NCI-H226 (cell line): ENCODE results near the gene FLT1.

Experiments
- DNase-seq: peaks from one replicate; pipeline ENCODE4 v3.0.0-alpha.2; 2015

The FLT1 gene

DNA sequence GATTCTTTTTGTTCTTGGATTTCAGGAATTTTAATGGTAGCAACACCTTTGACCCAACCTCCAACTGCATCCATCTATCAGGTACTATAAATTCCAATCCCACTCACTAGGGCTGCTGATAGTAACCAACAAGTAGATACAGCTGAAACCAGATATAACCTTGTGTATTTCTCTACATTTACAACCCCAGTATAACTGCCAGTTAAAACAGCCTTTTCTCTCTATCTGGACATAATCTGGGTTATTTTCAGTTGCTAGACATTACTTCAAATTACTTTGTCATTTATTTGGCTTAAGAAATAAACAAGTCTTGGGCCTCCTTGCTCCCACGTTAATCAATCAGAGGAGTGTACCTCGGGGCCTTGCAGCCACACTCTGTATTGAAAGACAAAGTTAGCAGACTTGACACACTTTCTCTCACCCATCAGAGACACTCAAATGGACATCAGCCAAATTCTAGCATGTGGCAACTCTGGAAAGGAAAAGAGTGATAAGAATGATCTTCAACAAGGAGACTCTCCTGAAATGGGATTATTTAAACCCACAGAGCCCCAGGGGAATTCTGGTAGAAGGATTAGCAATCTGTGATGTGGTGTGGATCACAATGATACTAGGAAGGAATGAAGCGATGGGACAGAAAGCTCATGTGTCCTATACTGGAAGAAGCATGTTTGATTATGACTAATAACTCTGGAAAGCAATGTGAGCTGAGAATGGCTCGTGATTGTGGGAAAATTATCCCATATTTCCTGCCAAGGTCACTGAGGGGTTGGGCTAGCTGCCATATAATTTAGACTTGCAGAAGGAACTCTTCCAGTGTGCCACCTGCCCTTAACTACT is 157.5 kb downstream of the FLT1 start:
- DNase-seq = peak; percentile 26

DNA sequence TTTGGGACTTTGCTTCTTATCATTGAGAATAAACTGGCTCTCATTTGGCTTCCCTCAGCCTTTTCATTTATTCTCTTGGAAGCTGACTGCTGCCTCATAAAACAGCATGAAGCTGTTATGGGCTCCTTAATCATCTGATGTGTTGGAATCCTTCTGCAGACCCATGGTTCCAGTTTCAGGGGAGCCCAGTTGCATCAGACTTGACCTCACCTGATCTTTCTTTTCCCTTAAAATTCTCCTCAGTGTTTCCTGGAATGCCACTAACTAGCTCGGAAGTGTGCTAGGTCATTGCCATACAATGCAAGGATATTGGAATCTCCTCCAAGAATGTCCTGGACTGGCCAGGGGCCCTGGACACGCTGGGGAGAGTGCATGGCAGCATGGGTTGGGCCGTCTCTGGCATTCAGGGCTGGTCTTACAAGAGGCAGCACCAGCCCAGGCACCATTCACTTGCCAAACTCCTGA is 158.7 kb downstream of the FLT1 start:
- no peak for DNase-seq

DNA sequence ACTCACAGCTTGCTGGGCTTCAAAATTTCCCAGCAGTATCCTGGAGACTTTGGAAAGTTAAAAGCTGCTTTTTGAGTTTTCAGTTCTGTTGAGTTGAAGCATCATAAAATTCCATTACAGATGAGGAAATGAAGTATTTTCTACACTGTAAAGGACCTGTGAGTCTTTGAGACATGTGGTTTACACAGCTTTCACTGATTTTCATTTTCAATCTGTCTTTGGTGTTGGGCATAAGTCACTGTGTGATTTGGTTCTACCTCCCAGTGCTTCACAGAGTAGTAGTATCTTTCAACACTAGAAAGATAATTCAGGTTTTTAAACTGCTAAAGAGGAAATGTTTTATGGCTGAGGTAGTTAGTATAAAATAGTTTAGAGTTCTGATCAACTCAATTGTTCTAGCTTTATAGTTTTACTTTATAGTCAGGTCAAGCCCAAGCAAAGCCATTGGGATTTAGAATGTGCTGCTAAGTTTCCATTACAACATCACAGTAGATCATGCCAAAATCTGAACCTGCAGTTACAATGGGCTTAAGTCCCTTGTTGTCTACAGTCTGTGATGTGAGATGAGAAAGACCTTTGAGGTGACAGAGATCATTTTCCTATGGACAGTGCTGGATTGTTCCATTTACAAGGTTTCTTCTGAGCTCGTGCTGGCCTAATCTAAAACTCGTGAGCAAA is 161.6 kb downstream of the FLT1 start:
- no peak for DNase-seq

DNA sequence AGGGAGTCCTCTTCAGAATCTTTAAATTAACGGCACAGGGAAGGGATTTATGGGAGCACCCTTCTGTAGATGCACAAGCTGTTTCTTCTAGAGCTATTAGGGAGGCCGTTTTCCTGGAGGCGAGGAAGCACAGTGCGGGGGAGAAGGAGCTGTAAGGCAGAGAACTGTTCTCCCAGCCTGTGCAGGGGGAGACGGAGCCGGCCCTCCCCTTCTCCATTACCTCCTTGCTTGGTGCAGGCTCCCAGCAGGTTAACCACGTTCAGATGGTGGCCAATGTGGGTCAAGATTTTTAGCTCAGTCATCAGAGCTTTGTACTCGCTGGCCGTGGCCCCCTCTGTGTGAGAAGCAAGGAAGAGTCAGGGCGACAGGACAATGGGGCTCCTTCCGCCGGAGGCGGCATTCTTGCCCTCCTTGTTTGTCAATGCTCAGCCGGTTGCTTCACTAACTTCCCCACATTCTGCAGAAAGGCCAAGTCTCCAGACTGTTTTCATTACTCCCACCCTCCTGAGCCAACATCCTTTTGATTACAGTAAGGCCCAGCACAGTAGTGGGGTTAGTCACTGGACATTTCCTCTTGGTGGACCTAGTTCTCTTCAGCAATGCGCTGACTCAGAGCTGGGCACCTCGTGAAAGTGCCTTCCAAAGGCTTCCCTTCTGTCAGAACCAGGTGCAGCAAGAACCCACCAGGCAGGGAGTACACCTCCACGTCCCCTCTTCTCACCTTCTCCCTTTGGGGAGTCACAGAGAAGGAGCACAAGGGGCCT is 165.4 kb downstream of the FLT1 start:
- DNase-seq = peak; percentile 78

DNA sequence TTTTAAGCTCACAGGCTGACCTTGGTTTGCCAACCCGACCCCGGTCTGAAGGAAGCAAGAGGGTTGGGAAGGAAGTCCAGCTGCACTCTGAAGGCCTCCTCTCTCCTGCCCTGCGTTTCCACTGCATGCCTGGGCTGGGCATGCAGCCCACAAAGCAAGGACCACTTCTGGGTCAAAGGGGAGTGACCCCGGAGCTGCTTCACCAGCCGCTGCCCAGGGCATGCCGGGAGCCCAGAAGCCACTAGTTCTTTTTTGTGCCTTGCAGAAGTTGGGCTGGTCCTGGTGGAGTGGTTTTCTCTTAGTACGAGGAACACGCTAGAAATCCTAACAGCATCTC is 166.7 kb downstream of the FLT1 start:
- no peak for DNase-seq

DNA sequence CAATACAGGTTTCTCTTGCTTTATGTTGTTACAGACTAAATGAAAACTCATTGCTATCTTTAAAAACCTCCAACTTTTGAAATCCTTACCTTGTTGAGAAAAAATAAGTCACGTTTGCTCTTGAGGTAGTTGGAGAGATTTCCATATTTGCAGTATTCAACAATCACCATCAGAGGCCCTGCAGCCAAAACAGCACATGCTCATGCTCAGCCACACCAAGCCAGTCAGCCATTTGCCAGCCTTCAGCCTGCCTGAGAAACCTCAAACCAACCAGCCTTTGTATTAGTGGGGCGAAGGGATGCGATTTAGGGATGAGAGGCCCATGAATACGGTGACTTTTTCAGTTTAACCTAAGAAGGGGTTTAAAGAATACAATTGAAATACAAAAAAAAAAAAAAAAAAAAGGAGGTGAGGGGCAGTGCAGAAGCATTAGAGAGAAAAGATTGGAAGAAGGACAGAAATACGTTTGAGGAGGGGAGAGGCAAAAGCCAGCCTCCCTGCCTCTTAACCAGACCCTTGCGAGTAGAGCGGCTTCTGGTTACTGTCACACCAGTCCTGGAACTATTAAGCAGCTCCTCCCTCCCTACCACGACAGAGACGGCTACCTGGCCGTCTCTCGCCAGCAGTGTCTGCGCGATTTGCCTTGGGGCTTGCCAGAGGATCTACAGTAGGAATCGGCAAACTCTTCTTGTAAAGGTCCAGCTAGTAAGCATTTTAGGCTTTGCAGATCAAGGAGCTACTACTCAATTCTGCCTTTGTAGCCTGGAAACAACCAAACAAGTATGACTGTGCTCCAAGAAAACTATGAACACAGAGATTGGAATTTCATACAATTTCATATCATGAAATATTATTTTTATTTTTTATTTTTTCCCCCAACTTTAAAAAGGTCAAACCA is 167.3 kb downstream of the FLT1 start:
- DNase-seq = no peak

DNA sequence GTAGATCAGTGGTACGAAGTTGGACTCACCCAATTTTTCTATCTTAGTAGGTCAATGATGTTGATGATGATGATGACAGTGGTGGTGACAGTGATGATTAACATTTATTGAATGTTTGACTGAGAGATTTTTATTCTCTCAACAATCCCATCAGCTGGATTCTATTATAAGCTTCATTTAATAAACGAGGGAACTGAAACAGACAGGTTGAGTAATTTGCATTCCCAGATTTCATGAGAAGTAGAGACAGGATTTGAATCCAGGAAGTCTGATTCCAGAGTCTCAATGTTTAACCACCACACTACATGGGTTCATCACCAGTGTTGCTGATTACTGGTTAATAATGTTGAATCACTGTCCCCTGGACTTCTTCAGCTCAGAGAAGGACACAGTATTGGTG is 168.9 kb downstream of the FLT1 start:
- DNase-seq = no peak

DNA sequence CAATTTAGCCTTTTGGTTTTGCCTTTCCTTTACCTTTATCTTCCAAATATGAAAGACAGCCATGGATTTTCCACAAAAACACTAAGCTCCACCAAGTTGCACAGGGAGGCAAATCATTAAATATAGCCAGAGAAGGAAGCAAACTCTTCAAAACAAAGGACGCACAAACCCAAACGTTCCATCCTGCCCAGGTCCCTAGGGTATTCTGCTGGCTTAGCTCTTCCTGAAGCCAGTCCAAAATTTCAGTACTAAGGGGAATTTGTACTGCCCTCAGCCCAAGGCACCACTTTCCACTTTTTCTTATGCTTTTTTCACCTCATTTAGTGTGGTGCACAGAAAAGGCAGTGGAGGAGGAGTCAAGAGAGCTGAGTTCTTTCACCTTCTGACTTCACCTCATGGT is 169.9 kb downstream of the FLT1 start:
- no peak for DNase-seq

DNA sequence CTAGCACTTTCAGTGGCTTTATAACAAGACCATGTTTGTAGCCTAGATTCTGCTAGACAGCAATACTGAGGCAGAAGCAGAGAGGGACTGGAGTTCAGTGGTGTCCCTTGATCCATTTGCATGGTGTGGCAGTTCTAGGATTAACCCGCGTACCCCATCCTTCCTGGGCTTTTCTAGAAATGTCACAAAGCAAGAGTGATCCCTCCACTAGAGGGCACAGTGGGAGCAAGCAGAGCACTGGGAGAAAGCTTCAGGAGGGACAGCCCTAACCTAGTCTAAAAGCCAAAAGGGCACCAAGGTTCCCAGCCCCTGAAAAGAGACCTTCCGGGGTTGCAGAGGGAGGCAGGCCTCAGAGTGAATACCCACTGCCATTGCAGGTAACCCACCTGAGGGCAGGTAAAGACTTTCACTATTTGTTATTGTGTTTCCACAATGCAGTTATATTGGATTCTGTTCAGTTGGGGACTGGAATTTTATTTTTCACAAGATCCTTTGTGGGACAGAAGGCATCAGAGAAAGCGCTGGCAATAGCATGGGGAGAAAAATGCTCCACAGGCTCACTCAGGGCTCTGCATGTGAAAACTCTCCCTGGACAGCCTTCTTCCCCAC is 170.6 kb downstream of the FLT1 start:
- no peak for DNase-seq

DNA sequence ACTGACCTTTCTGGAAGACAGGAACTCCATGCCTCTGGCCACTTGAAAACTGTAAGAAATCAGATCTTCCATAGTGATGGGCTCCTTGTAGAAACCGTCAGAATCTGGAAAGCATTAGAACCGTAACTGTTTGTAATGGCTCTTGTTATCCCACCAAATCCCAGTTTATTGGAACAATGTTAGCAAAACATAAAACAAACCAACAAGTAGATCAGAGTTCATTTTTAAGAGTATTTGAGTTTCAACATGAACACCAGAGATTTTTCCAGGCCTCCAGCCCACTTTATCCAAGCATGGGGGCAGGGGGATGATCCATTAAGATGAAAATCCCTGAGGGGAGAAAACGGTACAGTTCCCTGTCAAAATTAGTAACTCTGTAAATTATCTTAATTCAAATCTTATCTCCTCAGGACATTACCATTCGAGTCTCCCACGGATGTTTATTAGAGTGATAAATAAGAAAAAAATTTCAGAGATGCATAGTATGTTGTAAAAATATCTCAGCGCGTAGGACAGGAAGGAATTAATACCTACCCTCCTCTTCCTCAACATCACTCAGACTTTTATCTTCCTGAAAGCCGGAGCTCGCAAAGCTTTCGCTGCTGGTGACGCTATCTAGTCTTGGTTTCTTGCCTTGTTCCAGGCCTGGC is 172.5 kb downstream of the FLT1 start:
- no peak for DNase-seq

DNA sequence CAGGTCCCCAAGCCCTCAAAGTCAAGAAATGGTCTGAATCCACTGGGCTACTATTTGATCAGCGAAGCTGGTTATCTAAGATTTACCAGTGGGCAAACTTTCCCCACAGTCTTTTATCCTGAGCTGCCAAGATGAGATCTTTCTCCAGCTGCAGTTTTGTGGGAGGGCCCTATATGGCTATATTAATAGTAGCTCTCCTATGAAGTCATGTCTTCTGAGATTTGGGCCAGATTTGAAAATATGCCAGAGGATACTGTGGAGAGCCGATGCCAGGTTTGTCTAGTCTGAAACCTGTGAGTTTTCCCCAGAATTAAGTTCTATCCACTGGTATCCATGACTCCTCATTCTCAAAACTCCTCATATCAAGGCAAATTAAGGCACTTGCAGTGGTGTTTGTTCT is 173.2 kb downstream of the FLT1 start:
- no peak for DNase-seq

DNA sequence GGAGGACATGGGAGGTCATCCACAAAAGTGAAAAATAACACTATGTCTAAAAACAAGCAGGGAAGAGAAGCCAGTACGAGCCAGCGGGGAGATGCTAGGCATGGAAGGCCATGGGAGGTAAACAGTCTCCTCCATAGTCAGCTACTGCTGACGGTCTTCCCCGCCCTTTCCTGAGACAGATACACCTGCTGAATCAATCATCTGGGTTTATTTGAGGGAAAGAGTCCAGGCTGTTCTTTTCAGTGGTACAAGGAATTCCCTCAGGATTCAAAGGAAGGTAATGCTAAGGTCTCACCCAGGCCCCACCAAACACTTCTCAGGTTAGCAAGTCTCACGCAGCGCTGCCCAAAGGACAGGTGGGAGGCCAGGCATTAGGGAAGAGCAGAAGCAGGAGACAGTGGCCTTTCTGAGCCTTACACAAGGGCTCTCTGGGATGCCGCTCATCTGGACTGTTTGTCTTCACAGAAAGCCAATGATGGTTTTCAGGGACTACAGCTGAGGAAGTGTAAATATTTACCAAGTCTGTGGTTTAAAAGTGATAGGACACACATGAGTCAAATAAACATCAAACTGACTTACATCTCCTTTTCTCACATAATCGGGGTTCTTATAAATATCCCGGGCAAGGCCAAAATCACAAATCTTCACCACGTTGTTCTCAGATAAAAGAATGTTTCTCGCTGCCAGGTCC is 173.9 kb downstream of the FLT1 start:
- no peak for DNase-seq

DNA sequence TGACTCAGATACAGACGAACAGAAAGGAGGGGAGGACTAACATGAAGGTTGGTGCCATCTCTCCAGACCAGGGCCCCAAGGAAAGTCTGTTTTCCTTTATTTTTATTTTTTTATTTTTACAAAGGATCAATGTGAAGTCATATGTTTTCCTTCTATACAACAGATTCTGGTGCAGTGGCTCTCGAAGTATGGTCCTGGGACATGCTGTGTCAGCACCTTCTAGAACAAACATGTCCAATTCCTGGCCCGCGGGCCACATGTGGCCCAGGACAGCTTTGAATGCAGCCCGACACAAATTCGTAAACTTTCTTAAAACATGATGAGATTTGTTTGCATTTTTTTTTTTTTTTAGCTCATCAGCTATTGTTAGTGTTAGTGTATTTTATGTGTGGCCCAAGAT is 174.7 kb downstream of the FLT1 start:
- DNase-seq = no peak

DNA sequence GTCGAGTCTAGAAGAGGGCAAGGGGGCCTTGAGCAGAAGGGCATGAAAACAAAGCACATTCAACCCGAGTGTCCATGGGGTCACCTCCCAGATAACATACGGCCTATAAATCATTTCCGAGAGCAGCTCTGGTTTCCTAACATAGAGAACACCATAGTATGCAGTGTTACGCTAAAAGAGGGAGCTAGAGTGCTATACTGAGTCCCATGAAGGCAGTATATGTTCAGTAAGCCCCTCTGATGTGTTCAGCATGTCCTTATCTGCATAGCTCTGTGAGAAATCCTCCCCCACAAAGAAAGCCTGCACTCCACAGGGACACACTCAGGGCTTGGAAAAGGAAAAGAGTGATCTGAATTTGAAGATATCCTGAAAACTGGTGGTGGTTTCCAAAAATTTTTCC is 175.4 kb downstream of the FLT1 start:
- DNase-seq = no peak

DNA sequence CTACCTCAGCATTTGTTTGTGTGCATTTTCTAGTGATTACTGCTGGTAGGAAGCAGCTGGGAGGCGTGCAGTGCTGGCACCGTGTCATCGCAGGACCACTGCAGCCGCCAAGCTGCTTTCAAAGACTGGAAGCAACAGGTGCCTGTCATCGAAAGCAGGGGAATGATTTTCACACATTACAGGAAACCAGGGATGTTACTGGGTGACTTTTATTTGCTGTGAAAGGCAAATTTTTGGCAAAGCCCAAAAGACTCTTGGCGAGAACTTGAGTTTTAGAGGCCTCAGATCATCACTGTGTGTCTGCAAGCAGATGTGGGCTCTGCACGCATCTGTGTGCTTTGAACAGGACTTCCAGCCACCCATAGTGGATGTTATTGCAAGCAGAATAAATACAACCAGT is 176.4 kb downstream of the FLT1 start:
- no peak for DNase-seq

DNA sequence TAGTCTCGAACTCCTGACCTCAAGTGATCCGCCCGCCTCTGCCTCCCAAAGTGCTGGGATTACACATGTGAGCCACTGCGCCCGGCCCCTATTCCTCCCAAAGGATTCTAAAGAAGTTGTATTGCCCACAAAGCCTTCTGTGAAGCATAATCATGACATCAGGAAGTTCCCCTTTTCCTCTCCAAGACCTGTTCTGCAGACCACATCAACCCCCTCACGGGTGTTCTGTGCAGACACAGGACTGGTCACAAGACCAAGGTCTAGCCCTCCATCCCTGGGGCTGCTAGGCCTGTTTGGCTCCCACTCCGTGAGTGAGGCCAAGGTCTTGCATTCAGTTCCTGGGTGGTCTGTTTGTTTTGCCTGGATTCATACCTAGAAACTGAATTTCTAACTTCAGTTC is 178.1 kb downstream of the FLT1 start:
- DNase-seq = no peak

DNA sequence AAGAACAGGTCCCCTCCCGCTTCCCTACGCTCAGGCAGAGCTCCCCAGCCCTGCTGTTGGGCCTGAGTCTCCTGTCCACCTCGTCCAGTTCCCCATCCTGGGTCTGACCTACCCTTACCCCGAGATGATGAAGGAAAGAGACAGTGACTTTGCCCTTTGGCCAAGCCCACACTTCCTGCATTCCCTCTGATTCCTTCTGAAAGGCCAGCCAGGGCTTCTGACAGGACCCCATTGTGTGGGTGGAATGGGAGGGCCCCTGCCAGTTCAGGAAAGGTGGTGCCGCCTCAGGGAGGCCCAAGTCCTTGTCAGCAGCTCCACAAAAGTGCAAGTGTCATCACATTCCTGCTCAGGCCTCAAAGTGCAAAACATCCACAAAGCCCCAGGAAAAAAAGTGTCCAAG is 178.8 kb downstream of the FLT1 start:
- DNase-seq = no peak

DNA sequence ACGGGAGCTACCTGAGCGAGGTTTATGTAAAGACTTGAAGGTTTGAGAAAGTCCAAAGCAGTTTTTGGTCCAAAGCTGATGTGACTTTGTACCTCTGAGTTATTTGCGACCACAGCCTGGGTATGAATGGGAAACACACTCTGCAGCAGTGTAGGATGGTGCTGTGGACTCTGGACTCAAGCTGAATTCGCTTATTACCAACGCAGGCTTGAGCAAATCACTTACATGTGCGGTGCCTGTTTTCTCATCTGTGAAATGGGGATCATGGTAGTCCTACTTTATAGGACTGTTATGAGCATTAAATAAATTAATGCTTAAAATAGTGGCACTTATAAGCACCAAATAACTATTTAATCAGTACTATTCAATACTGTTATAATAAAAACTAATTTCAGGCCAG is 180.0 kb downstream of the FLT1 start:
- DNase-seq = no peak

DNA sequence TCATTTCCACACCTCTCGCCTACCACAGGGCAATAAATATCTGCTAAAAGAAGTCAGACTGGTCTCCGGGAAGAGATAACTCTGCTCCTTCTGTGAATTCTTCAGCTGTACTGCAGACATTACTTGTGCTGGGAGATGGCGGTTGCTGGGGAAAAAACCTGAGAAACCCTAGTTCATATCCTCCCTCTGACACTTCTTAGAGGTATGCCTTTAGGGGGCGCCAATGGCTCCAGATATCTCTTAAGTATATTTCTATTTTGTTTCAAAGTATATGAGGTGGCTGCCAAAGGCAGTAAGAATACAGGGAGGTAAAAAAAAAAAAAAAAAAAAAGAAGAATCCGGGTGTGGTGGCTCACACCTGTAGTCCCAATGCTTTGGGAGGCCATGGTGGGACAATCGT is 181.3 kb downstream of the FLT1 start:
- no peak for DNase-seq

DNA sequence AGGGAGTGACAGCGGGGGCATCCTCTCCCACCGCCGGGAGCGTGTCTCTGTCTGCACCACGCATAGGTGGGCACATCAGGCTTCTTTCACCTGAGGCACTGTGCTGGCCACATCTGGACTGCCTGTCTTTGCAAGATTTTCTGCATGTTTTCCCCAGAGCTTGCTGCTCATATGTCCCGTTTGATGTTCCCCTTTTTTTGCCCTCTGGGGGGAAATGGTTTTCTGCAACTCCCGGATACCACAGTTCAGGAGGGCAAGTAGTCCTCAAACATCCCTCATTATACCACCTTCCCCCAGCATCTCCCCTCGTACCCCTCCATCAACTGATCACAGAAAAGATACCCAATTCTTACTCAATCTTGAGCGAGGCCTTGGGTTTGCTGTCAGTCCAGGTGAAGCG is 188.6 kb downstream of the FLT1 start:
- DNase-seq = no peak

DNA sequence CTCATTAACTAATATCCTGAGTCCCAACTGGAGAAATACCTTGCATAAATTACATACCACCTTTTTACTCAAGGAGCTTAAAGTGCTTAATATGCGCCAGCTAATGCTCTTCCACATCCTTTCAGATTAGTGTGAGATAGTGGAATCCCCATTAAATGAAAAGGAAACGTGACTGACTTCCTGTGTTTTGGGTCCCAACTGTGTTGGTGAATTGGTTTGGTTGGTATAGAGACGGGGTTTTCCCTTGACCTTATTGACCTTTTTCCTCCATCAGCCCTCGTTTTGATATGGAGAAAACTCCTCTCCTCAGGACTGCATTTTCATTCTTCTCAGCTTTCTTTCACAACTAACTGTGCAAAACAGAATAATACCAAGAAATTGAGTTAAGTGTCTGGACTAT is 193.1 kb downstream of the FLT1 start:
- no peak for DNase-seq
